Peyer's patch (tissue), 4 donors: ENCODE data around the gene SMIM1. TPM values are rescaled to one million over a fixed set of nuclear protein-coding genes. Genes with fewer than 3 reads are reported as not detected.
"Not testable (repeated sequence)": the region's sequence is repeated elsewhere in the genome, so short reads cannot be mapped to it uniquely, and the experiment has no call there.

Experiments
- DNase-seq, 3 donors: peaks; one replicate each; pipeline ENCODE4 v3.0.0-alpha.2; 2017 to 2019
- H3K27ac ChIP-seq, 4 donors: fragments of 200-600 bp; sonication (generic); one replicate each; pipeline ENCODE4 v1.5.1; 2016 to 2019
- H3K27me3 ChIP-seq, 2 donors: fragments of 200-600 bp; sonication (generic); one replicate each; pipeline ENCODE4 v1.5.1; 2019
- H3K36me3 ChIP-seq, 3 donors: fragments of 200-600 bp; sonication (generic); one replicate each; pipeline ENCODE4 v1.5.1; 2016 to 2019
- H3K4me1 ChIP-seq, 4 donors: fragments of 200-600 bp; sonication (generic); one replicate each; pipeline ENCODE4 v1.5.1; 2016 to 2019
- H3K4me3 ChIP-seq, 4 donors: fragments of 200-600 bp; sonication (generic); 1 replicate in 3 of 4; 2 replicates in 1 of 4; pipeline ENCODE4 v1.5.1; 2016 to 2019; ENCODE audit warnings: mild to moderate bottlenecking in 1 of 4
- H3K9me3 ChIP-seq, 4 donors: fragments of 200-600 bp; sonication (generic); one replicate each; pipeline ENCODE4 v1.5.1; 2016 to 2019; ENCODE audit warnings: mild to moderate bottlenecking in 1 of 4
- POLR2A ChIP-seq, 2 donors: fragments of 450-650 bp; IDR thresholded peaks; one replicate each; pipeline ENCODE4 v1.5.1; 2017; ENCODE audit warnings: antibody characterized with exemption in 2 of 2, mild to moderate bottlenecking in 2 of 2, moderate library complexity in 2 of 2
- total RNA-seq, 4 donors: library from RNA; depleted of rRNA; stranded (reverse); fragments of >200 nt; gene quantifications; one replicate each; pipeline ENCODE4 v1.1.0, GENCODE V29; 2016
- TF ChIP-seq, protein P1 (sequence below), 6 experiments: fragments of 450-650 bp in 4 of 6; fragments of 200-600 bp in 2 of 6; sonication (generic) in 1 of 6; IDR thresholded peaks; one replicate each; pipeline ENCODE4 v1.5.1; 2017 to 2019; ENCODE audit warnings: antibody characterized with exemption in 6 of 6, mild to moderate bottlenecking in 3 of 6, moderate library complexity in 1 of 6

Gene SMIM1
- total RNA-seq, 4 donors from 2014 or later: not detected

GRCh38 chr1:3746830-3747521 is 25.6 kb upstream of the SMIM1 start:
- peak; percentile 88 to 95 (median 89) for DNase-seq
- Histone ChIP-seq H3K36me3 (no peaks in the 10 kb centered on the region), H3K27ac (peak overlapping the region; percentile 34 to 81 (median 63)), H3K4me1 (peaks cover 0 to 19% (median 2%) of the 10 kb centered on the region in 4 donors), H3K9me3 (no peaks in the 10 kb centered on the region), H3K4me3 (peak overlapping the region; percentile 50 to 88 (median 72)), H3K27me3 (no peaks in the 10 kb centered on the region)
- TF ChIP-seq POLR2A (IDR thresholded peaks at IDR 0.05): no peak
- TF ChIP-seq, protein P1, sequence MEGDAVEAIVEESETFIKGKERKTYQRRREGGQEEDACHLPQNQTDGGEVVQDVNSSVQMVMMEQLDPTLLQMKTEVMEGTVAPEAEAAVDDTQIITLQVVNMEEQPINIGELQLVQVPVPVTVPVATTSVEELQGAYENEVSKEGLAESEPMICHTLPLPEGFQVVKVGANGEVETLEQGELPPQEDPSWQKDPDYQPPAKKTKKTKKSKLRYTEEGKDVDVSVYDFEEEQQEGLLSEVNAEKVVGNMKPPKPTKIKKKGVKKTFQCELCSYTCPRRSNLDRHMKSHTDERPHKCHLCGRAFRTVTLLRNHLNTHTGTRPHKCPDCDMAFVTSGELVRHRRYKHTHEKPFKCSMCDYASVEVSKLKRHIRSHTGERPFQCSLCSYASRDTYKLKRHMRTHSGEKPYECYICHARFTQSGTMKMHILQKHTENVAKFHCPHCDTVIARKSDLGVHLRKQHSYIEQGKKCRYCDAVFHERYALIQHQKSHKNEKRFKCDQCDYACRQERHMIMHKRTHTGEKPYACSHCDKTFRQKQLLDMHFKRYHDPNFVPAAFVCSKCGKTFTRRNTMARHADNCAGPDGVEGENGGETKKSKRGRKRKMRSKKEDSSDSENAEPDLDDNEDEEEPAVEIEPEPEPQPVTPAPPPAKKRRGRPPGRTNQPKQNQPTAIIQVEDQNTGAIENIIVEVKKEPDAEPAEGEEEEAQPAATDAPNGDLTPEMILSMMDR (IDR thresholded peaks at IDR 0.05): no peak

DNA sequence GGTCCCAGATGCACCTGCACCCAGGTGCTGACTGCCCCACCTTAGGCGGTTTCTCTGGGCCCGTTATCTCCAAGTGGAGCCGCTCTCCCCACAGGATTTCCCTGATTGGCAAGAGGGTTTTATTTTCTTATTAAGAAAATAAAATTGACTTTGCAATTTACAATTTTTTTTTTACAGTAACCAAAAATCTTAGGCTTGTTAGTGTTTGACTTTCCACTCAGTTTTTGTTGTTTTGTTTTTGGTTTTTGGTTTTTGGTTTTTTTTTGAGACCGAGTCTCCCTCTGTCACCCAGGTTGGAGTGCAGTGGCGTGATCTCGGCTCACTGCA is 25.1 kb upstream of the SMIM1 start:
- Histone ChIP-seq H3K27me3 (no peaks in the 10 kb centered on the region), H3K9me3 (no peaks in the 10 kb centered on the region), H3K36me3 (no peaks in the 10 kb centered on the region), H3K27ac (peak overlapping the region in 3 of 4 donors; percentile 62 to 81 (median 64)), H3K4me3 (peak overlapping the region; percentile 50 to 88 (median 72)), H3K4me1 (peaks cover 0 to 19% (median 2%) of the 10 kb centered on the region in 4 donors)
- DNase-seq: no peak
- no peak for TF ChIP-seq POLR2A (IDR thresholded peaks at IDR 0.05)
- TF ChIP-seq, protein P1 (IDR thresholded peaks at IDR 0.05): no peak

DNA sequence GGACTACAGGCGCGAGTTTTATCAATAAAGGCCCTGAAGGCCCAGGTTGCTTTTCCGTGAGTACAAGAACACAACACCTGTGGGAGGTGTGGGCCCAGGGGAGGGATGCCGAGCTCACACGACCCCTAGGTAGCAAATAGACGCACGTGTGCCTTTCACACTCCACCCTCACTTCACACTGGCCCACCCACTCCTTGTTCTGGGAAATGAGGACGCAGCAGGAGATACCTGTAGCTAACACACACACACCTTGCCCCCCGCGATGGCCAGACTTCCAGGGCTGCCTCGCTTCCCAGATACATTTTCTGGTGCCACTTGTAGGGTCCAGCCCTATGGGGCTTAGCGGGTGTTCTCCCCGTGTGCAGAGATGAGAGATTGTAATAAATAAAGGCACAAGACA is 24.6 kb upstream of the SMIM1 start:
- H3K27me3 ChIP-seq: no peaks in the 10 kb centered on the region
- H3K27ac ChIP-seq: no peak overlapping the region
- no peaks in the 10 kb centered on the region for H3K9me3 ChIP-seq
- peak overlapping the region in 1 of 4 donors; percentile 68 for H3K4me3 ChIP-seq
- H3K36me3 ChIP-seq: no peaks in the 10 kb centered on the region
- no peak for DNase-seq
- TF ChIP-seq, protein P1 (IDR thresholded peaks at IDR 0.05): no peak
- no peak for TF ChIP-seq POLR2A (IDR thresholded peaks at IDR 0.05)
- H3K4me1 ChIP-seq: peaks cover 0 to 19% (median 2%) of the 10 kb centered on the region in 4 donors

GRCh38 chr1:3748316-3748900 is 24.1 kb upstream of the SMIM1 start:
- H3K4me1 ChIP-seq: peaks cover 0 to 19% (median 2%) of the 10 kb centered on the region in 4 donors
- not testable (repeated sequence) for H3K27me3 ChIP-seq, H3K27ac ChIP-seq, H3K36me3 ChIP-seq, H3K4me3 ChIP-seq, H3K9me3 ChIP-seq, DNase-seq

GRCh38 chr1:3749512-3749911 is 23.0 kb upstream of the SMIM1 start:
- Histone ChIP-seq H3K27ac (no peak overlapping the region), H3K4me3 (no peak overlapping the region), H3K36me3 (no peaks in the 10 kb centered on the region), H3K27me3 (no peaks in the 10 kb centered on the region), H3K9me3 (no peaks in the 10 kb centered on the region), H3K4me1 (peaks cover 0 to 19% (median 2%) of the 10 kb centered on the region in 4 donors)
- DNase-seq: no peak
- TF ChIP-seq POLR2A (IDR thresholded peaks at IDR 0.05): no peak
- TF ChIP-seq, protein P1 (IDR thresholded peaks at IDR 0.05): no peak

DNA sequence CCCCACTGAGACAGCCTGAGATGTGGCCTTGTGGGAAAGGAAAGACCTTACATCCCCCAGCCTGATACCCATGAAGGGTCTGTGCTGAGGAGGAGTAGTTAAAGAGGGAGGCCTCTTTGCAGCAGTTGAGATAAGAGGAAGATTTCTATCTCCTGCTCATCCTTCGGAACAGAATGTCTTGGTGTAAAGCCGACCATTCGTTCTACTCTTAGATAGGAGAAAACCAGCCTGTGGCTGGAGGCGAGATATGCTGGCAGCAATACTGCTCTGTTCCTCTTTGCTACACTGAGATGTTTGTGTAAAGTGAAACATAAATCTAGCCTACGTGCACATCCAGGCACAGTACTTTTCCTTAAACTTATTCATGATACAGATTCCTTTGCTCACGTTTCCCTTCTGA is 21.8 kb upstream of the SMIM1 start:
- Histone ChIP-seq H3K36me3 (no peaks in the 10 kb centered on the region), H3K4me3 (no peak overlapping the region), H3K27me3 (no peaks in the 10 kb centered on the region), H3K4me1 (peaks cover 0 to 12% (median 2%) of the 10 kb centered on the region in 4 donors), H3K9me3 (no peaks in the 10 kb centered on the region), H3K27ac (no peak overlapping the region)
- no peak for DNase-seq
- TF ChIP-seq, protein P1 (IDR thresholded peaks at IDR 0.05): no peak
- no peak for TF ChIP-seq POLR2A (IDR thresholded peaks at IDR 0.05)
